Calu3 (cell line): ENCODE measurements around the gene PDIA3. TPM values are rescaled to one million over a fixed set of nuclear protein-coding genes. Genes with fewer than 3 reads are reported as not detected.
"Not testable (repeated sequence)": the region's sequence is repeated elsewhere in the genome, so short reads cannot be mapped to it uniquely, and the experiment has no call there.

Source experiments
- Bru-seq: library from RNA; stranded (reverse); fragments of 400-500 nt; gene quantifications from one replicate; lab custom pipeline; 2021; lab: Mats Ljungman, UMichigan
- BruChase-seq, 2 experiments: library from RNA; stranded (reverse); fragments of 400-500 nt; gene quantifications; one replicate each; lab custom pipeline; 2021; lab: Mats Ljungman, UMichigan
- BruUV-seq: library from RNA; stranded (reverse); fragments of 400-500 nt; replicated peaks from 2 replicates; lab custom pipeline; 2021; lab: Mats Ljungman, UMichigan
- CTCF ChIA-PET: fragments of 300-600 bp; sonication (Branson Sonifier 250); formaldehyde crosslinking; loops from one replicate; lab custom pipeline; 2022; ENCODE audit warnings: antibody characterized with exemption; lab: Charles Lee
- DNase-seq: peaks from one replicate; pipeline ENCODE4 v3.0.0; 2022
- H3K27ac Mint-ChIP-seq: one replicate; pipeline ENCODE4 v1.8.0; 2022; ENCODE audit warnings: mixed read lengths; ENCODE audit not compliant: unreplicated experiment
- H3K27me3 Mint-ChIP-seq: one replicate; pipeline ENCODE4 v1.8.0; 2022; ENCODE audit warnings: mixed read lengths; ENCODE audit not compliant: unreplicated experiment
- H3K36me3 Mint-ChIP-seq: one replicate; pipeline ENCODE4 v1.8.0; 2022; ENCODE audit warnings: mild to moderate bottlenecking, moderate library complexity, mixed read lengths; ENCODE audit not compliant: insufficient read depth, unreplicated experiment
- H3K4me1 Mint-ChIP-seq: one replicate; pipeline ENCODE4 v1.8.0; 2022; ENCODE audit warnings: mild to moderate bottlenecking, low read depth, mixed read lengths; ENCODE audit not compliant: unreplicated experiment
- H3K4me3 Mint-ChIP-seq: one replicate; pipeline ENCODE4 v1.8.0; 2022; ENCODE audit warnings: mild to moderate bottlenecking, low read depth, moderate library complexity, mixed read lengths; ENCODE audit not compliant: unreplicated experiment
- H3K9me3 Mint-ChIP-seq: one replicate; pipeline ENCODE4 v1.8.0; 2022; ENCODE audit warnings: low read depth, mixed read lengths; ENCODE audit not compliant: unreplicated experiment
- intact Hi-C: fragments of 100-400 bp; cut with micrococcal nuclease; formaldehyde crosslinking; loops from one replicate; pipeline ENCODE4 v1.10.0; 2022; ENCODE audit not compliant: unreplicated experiment
- long read RNA-seq: library from polyadenylated mRNA; stranded (forward); transcript quantifications from one replicate; pipeline ENCODE4 v2.0.0, GENCODE V29; 2022
- total RNA-seq: library from RNA; stranded (reverse); gene quantifications from 2 replicates; pipeline ENCODE4 v1.2.3, GENCODE V29; 2022
- TF ChIP-seq, protein P1 (sequence below): fragments of 200-600 bp; IDR thresholded peaks from one replicate; pipeline ENCODE4 v1.8.0; 2022; ENCODE audit warnings: antibody characterized with exemption; ENCODE audit not compliant: unreplicated experiment

The PDIA3 gene
- total RNA-seq: 409 and 431 TPM in 2 replicates
- percentile 87 among the genes with signal in this experiment for Bru-seq, nascent RNA
- percentile 95 among the genes with signal in this experiment for BruChase-seq, experiment 1, labeled RNA remaining after a 6-hour chase
- BruChase-seq, experiment 2, labeled RNA remaining after a 2-hour chase: percentile 87 among the genes with signal in this experiment
- long read RNA-seq, transcript PDIA3-201 (13 exons, 3,727 nt): major isoform, 600 of 671 reads
- long read RNA-seq, partial matches to known transcripts: 10 of 671 reads
- long read RNA-seq, other reads (novel, unspliced or antisense): 61 of 671 reads

DNA sequence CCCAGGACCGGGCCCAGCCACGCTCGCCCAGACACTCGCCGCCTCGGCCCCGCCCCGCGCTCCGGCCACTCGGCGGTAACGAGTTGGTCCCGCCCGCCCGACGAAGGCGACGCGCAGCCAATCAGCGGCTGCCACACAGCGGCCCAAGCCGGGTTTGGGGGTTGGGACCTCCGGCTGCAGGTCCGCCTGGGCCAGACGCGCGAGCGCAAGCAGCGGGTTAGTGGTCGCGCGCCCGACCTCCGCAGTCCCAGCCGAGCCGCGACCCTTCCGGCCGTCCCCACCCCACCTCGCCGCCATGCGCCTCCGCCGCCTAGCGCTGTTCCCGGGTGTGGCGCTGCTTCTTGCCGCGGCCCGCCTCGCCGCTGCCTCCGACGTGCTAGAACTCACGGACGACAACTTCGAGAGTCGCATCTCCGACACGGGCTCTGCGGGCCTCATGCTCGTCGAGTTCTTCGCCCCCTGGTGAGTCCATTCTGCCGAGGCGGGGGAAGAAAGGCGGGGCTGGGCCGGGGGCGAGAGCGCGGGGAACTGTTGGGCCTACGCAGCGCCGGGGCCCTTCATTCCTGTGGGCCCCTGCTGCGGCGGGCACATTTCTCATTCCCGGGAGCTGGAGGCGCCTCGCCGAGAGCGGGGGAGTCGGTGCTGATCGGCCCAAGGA, at the start of gene PDIA3:
TSS of gene PDIA3 (plus strand) at position 194 of the 658 bp plus-strand sequence. CDS start at position 296, 102 bp downstream.
- CTCF ChIA-PET, H3K27me3 Mint-ChIP-seq, BruUV-seq, H3K4me1 Mint-ChIP-seq, H3K9me3 Mint-ChIP-seq, intact Hi-C loops: not testable (repeated sequence)
- peak within 1 kb of the TSS; percentile 81 for H3K27ac Mint-ChIP-seq
- H3K4me3 Mint-ChIP-seq: peak within 1 kb of the TSS; percentile 84
- peaks cover 40% of the 10 kb centered on the region for H3K36me3 Mint-ChIP-seq
- DNase-seq: peak; percentile 91

DNA sequence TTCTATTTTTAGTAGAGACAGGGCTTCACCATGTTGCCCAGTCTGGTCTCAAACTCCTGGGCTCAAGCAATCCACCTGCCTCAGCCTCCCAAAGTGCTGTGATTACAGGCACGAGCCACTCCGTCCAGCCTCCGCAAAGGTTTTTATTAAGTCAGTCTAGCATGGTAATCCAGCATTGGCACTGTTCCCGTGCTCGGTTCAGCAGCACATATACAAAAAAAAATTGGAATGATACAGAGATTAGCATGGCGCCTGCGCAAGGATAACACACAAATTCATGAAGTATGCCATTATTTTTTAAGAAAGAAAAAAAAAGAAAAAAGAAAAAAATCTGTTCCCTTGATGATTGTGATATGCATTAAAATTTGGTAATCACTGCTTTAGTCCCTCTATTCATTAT, 44.1 kb upstream of the PDIA3 start:
- Mint-ChIP-seq H3K4me1 (no peaks in the 10 kb centered on the region), H3K36me3 (no peaks in the 10 kb centered on the region), H3K4me3 (no peak overlapping the region), H3K9me3 (no peaks in the 10 kb centered on the region), H3K27me3 (peaks cover 40% of the 10 kb centered on the region), H3K27ac (no peak overlapping the region)
- CTCF ChIA-PET: no interaction called here
- TF ChIP-seq, protein P1, sequence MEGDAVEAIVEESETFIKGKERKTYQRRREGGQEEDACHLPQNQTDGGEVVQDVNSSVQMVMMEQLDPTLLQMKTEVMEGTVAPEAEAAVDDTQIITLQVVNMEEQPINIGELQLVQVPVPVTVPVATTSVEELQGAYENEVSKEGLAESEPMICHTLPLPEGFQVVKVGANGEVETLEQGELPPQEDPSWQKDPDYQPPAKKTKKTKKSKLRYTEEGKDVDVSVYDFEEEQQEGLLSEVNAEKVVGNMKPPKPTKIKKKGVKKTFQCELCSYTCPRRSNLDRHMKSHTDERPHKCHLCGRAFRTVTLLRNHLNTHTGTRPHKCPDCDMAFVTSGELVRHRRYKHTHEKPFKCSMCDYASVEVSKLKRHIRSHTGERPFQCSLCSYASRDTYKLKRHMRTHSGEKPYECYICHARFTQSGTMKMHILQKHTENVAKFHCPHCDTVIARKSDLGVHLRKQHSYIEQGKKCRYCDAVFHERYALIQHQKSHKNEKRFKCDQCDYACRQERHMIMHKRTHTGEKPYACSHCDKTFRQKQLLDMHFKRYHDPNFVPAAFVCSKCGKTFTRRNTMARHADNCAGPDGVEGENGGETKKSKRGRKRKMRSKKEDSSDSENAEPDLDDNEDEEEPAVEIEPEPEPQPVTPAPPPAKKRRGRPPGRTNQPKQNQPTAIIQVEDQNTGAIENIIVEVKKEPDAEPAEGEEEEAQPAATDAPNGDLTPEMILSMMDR: no peak
- DNase-seq: no peak
- intact Hi-C loops: no loop called here
- no TSS peak for BruUV-seq

DNA sequence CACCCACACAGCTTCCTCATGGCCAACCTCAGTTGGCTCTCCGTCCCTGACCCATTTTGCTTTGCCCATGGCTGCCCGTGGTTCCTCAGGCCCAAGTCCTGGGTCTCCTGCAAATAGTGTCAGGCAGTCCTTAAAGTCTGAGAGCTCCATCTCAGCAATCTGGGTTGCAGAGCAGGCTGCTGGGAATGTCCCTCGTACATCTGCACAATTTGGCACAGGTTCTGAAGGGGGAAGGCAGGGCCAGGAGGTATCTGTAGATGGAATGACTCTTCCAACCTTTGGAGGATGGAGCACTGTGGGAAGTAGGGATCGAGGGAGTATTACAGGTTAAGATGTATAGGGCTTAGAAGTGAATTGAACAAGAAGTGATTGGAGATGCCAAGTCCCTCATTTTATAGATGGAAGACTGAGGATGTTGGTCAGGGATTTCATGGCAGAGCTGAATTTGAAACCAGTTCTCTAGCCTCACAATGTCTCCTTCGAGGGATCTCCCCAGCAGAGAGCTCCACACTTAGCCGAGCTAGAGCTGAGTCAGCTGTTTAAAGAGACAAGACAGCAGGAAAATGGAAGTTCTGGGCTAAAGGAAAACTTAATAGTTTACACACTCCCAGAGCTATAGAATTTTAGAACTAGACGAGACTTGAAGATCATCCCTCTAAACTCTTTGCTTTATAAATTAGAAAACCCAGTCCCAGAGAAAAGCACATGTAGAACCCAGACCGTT, 43.4 kb upstream of the PDIA3 start:
- H3K27ac Mint-ChIP-seq: no peak overlapping the region
- intact Hi-C loops: no loop called here
- no peaks in the 10 kb centered on the region for H3K4me1 Mint-ChIP-seq
- BruUV-seq: no TSS peak
- DNase-seq: no peak
- CTCF ChIA-PET: no interaction called here
- TF ChIP-seq, protein P1: no peak
- H3K36me3 Mint-ChIP-seq: no peaks in the 10 kb centered on the region
- peaks cover 33% of the 10 kb centered on the region for H3K27me3 Mint-ChIP-seq
- no peaks in the 10 kb centered on the region for H3K9me3 Mint-ChIP-seq
- H3K4me3 Mint-ChIP-seq: no peak overlapping the region

DNA sequence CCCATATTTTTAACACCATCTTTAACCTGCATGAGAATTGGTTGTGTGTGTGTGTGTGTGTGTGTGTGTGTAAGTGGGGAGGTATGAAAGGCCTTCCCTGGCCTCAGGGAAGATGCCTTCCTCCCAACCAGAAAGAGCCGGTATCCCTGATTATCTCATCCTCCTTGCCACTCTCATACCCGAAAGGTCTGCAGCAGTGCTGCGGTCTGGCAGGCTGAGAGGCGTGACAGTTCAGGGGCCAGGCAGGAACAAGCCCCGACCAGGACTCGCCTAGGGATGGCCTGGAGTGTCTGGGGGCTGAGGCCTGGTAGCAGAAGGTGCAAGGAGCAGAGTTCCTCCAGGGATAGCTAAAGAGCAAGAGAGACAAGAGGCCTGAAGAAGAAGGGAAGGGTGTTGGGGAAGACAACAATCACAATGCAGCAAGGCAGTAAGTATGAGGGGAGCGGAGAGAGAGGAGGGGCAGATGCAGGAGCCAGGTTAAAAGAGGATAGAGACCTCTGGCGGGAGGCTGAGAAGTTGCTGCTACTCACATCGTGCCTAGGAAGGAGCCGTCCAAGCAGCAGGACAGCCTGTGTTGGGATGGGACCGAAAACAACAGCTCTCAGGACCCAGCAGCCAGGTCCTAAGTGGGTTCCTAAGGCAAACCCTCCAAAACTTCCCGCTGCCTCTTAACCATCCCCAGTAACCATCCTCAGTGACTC, 35.7 kb upstream of the PDIA3 start:
- H3K27me3 Mint-ChIP-seq, H3K36me3 Mint-ChIP-seq, H3K27ac Mint-ChIP-seq, CTCF ChIA-PET, H3K9me3 Mint-ChIP-seq, intact Hi-C loops, BruUV-seq, H3K4me3 Mint-ChIP-seq, H3K4me1 Mint-ChIP-seq, DNase-seq: not testable (repeated sequence)

DNA sequence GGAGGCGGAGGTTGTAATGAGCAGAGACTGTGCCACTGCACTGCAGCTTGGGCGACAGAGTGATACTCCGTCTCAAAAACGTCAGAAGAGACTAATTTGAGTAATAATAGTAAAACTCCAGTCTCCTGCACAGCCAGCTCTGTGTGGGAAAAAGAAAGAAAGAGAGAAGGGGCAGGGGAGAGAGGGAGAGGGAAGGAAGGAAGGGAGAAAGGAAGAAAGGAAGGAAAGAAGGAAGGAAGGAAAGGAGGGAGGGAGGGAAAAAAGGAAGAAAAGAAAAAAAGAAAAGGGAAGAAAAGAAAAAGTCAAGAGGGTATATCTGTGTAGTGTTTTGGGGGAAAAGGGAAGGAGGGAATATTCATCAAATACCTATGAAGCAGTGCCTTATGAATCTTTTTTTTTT, 23.1 kb upstream of the PDIA3 start:
- Mint-ChIP-seq H3K9me3 (no peaks in the 10 kb centered on the region), H3K4me1 (no peaks in the 10 kb centered on the region), H3K4me3 (no peak overlapping the region), H3K27me3 (peaks cover under 1% of the 10 kb centered on the region), H3K36me3 (no peaks in the 10 kb centered on the region), H3K27ac (no peak overlapping the region)
- no TSS peak for BruUV-seq
- CTCF ChIA-PET: interaction anchor here (0.6 kb wide), 1 partner anchor 122 kb away, joined by 3 read pairs; no protein-coding TSS in a partner anchor
- intact Hi-C loops: no loop called here
- no peak for DNase-seq
- TF ChIP-seq, protein P1: no peak

DNA sequence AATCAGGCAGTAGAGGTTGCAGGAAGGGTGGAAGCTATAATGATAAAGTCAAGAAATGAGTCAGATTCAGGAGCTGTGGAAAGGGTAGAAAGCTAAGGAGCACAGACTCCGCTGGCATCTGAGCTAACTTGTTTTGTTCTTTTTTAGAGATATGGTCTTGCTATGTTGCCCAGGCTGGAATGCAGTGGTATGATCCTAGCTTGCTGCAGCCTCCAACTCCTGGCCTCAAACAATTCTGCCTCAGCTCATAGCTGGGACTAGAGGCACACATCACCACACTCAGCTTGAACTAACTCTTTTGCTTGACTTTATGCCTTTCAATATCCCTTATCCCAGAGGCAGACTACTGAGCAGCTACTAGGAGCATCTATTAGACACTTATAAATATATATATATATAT, 19.9 kb upstream of the PDIA3 start:
- intact Hi-C loops, H3K9me3 Mint-ChIP-seq, H3K27ac Mint-ChIP-seq, DNase-seq, H3K36me3 Mint-ChIP-seq, BruUV-seq, CTCF ChIA-PET, H3K4me3 Mint-ChIP-seq, H3K4me1 Mint-ChIP-seq: not testable (repeated sequence)
- H3K27me3 Mint-ChIP-seq: peaks cover 23% of the 10 kb centered on the region
